ENCODE measurements around the gene FOCAD.

Gene FOCAD

GRCh38 chr9:20925256-20926045 is 241.4 kb downstream of the FOCAD start:
- TF ChIP-seq ISL1 (CRISPR knock-in tag; IDR thresholded peaks at IDR 0.05) (no peak), PPARA (CRISPR knock-in tag; IDR thresholded peaks at IDR 0.05; ENCODE audit: borderline replicate concordance) (no peak), ZFP30 (CRISPR knock-in tag; IDR thresholded peaks at IDR 0.05) (no peak), ESRRG (CRISPR knock-in tag; IDR thresholded peaks at IDR 0.05) (no peak), ZNF8 (CRISPR knock-in tag; IDR thresholded peaks at IDR 0.05) (no peak), CREB5 (CRISPR knock-in tag; IDR thresholded peaks at IDR 0.05; ENCODE audit: low read depth) (no peak), ZFP3 (CRISPR knock-in tag; IDR thresholded peaks at IDR 0.05) (no peak), CSDC2 (CRISPR knock-in tag; IDR thresholded peaks at IDR 0.05) (no peak), ZC3H10 (CRISPR knock-in tag; IDR thresholded peaks at IDR 0.05) (no peak), PATZ1 (CRISPR knock-in tag; IDR thresholded peaks at IDR 0.05; ENCODE audit: borderline replicate concordance) (no peak), CSRNP3 (CRISPR knock-in tag; IDR thresholded peaks at IDR 0.05) (no peak), TSHZ2 (CRISPR knock-in tag; IDR thresholded peaks at IDR 0.05) (no peak), RARB (CRISPR knock-in tag; IDR thresholded peaks at IDR 0.05) (no peak), GLIS3 (CRISPR knock-in tag; IDR thresholded peaks at IDR 0.05) (no peak)
- ATAC-seq = no peak

- ATAC-seq = no peak
- TF ChIP-seq ISL1 (CRISPR knock-in tag; IDR thresholded peaks at IDR 0.05) (no peak), TSHZ2 (CRISPR knock-in tag; IDR thresholded peaks at IDR 0.05) (no peak), ZFP3 (CRISPR knock-in tag; IDR thresholded peaks at IDR 0.05) (no peak), ZNF70 (CRISPR knock-in tag; IDR thresholded peaks at IDR 0.05) (no peak), CSRNP3 (CRISPR knock-in tag; IDR thresholded peaks at IDR 0.05) (no peak), PPARA (CRISPR knock-in tag; IDR thresholded peaks at IDR 0.05; ENCODE audit: borderline replicate concordance) (no peak), ZNF565 (CRISPR knock-in tag; conservative IDR thresholded peaks at IDR 0.05; ENCODE audit: low read depth) (no peak), ZNF8 (CRISPR knock-in tag; IDR thresholded peaks at IDR 0.05) (no peak), ARNTL (CRISPR knock-in tag; IDR thresholded peaks at IDR 0.05; ENCODE audit: borderline replicate concordance, low read depth) (no peak), TOX (CRISPR knock-in tag; IDR thresholded peaks at IDR 0.05; ENCODE audit: borderline replicate concordance) (no peak)
These were observed 245.2 kb downstream of the FOCAD start for GRCh38 chr9:20929276-20929675.

All from SK-N-SH treated with all-trans-retinoic acid at 6 μM for 48 hours (cell line).